Right ventricle myocardium inferior (tissue), 1 donor: ENCODE results near the gene ARSG. TPM values are rescaled to one million over a fixed set of nuclear protein-coding genes. Genes with fewer than 3 reads are reported as not detected.
A peak's percentile ranks its signal among the peaks of the same experiment; 100 is the strongest.
"Not testable (repeated sequence)": the region's sequence is repeated elsewhere in the genome, so short reads cannot be mapped to it uniquely, and the experiment has no call there.

ENCODE experiments used
- ATAC-seq: fragments of 200-7000 bp; cut with Tn5 transposase; one replicate; pipeline ENCODE4 v1.9.1; 2020; ENCODE audit warnings: mild to moderate bottlenecking, moderate library complexity
- DNase-seq: peaks from one replicate; pipeline ENCODE4 v3.0.0; 2021; ENCODE audit errors: missing footprints
- intact Hi-C: fragments of 100-400 bp; cut with DNase I; formaldehyde crosslinking; loops from one replicate; pipeline ENCODE4 v1.11.0; 2022
- total RNA-seq: library from RNA; stranded (reverse); fragmentation: NEBNext Ultra II Directional; extraction: Animal tissue kit (Norgen Biotek cat#: 25700); gene quantifications from one replicate; pipeline ENCODE4 v1.2.1, GENCODE V29; 2021
- donor health status: DM: no; HTN: yes; CAD: no; lungs with severe emphysema.

ARSG gene
- total RNA-seq, 1 donor from 2014 or later: 2.2 TPM

- intact Hi-C loops: no loop called here
- DNase-seq (no peak), ATAC-seq (no peak)
Observed at GRCh38 chr17:68297195-68297594, 5.9 kb downstream of the ARSG start.

DNA sequence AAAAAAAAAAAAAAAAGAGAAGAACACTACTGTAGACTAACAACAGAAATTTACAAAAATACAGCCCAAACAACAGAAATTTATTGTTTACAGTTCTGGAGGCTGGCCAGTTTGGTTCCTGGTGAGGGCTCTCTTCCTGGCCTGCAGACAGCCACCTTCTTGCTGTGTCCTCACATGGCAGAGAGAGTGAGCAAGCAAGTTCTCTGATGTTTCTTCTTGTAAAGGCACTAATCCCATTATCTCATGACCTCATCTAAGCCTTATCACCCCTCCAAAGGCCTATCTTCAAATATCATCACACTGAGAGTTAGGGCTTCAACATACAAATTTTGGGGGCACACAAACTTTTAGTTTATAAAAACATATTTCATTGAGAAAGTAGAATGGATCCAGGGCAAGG lies 7.3 kb downstream of the ARSG start:
- intact Hi-C loops: no loop called here
- no peak for ATAC-seq
- no peak for DNase-seq

- intact Hi-C loops: no loop called here
- DNase-seq (no peak), ATAC-seq (no peak)
Observed at GRCh38 chr17:68299817-68300216, 8.5 kb downstream of the ARSG start.

DNA sequence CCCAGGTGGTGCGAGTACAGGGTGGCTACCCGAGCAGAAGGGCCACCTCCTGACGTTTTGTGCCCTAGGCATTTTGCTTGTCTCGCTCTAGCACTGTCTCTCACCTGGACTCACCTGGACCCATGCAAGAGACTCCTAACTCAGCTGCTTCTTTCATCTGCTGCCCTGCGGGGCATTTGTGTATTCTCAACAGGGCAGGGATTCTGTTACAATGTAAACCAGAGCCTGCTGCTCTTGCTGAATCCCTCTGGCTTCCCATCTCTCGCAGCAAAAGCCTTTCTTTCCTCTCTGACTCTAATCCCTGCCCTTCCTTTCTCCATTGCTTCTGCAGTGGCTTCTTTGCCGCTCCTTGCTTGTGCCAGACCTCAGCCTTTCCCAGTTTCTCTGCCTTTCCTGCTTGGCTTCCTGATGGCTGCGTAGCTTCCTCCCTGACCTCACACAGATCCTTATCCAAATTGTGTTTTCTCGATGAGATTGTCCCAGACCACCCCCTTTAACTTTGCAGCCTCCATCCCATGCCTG lies 10.2 kb downstream of the ARSG start:
- DNase-seq (no peak), ATAC-seq (no peak)
- intact Hi-C loops: no loop called here

- ATAC-seq (no peak), DNase-seq (no peak)
- intact Hi-C loops: no loop called here
Observed at GRCh38 chr17:68302066-68302564, 10.8 kb downstream of the ARSG start.

DNA sequence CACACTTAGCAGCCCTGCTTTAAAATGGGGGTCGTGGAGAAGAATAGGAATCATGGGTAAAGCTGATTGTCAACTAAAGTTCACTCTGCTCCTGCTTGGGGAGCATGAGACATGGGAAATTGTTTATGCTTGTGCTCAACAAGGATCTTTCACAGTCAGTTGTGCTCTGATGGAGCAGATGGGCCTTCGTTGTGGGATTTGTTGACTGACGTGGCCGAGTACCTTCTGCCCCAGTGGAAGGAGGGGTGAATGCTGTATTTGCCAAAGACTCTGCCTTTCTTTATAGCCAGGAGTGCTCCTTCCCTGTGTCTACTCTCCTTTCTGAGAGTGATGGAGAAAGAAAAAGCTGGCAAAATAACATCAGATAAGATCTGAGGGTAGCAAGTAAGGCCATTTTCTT lies 11.4 kb downstream of the ARSG start:
- DNase-seq (no peak), ATAC-seq (no peak)
- intact Hi-C loops: no loop called here

DNA sequence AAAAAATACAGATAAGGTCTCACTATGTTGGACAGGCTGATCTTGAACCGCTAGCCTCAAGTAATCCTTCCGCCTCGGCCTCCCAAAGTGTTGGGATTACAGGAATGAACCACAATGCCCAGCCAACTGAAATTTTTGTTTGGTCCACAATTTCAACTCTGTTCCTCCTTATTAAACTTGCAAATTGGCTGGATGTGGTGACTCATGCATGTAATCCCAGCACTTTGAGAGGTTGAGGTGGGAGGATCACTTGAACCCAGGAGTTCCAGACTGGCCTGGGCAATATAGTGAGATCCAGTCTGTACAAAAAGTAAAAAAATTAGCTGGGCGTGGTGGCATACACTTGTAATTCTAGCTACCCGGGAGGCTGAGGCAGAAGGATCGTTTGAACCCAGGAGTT lies 13.4 kb downstream of the ARSG start:
- ATAC-seq: no peak
- DNase-seq: no peak
- intact Hi-C loops: no loop called here

DNA sequence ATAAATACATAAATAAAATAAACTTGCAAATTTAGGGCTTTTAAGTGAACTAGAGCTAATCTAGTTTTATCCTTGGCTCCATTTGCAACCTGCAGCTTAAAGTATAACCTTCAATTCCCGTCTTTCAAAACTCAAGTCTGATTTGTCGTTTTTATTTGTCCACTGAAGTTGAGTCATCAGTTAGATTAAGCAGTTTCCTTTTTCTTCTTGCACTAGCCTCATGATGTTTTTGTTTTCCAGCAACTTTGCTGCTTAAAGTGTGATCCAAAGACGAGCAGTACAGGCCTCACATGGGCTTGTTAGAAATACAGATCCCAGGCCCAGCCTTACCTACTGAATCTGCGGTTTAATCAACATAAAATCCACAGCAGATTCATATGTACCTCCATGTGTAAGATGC lies 13.8 kb downstream of the ARSG start:
- no peak for ATAC-seq
- no peak for DNase-seq
- intact Hi-C loops: no loop called here

DNA sequence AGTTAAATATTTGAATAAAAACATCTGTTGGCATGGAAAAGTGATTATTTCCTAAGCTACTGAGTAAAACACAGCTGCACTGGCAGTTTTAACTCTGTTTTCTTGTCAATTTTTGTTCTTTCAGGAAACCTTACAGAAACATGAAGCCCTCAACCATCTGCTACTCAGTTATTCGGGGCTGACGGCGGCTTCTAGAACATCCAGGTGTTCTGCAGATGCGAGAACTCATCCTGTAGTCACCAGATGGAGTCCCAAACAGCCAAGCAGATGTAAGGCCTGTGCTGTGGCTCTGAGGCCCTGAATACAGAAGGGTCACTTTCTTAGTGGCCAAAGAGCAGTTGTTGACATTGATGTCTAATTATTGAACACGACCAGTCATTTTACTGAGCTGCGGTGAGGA lies 15.5 kb downstream of the ARSG start:
- ATAC-seq (no peak), DNase-seq (no peak)
- intact Hi-C loops: no loop called here

DNA sequence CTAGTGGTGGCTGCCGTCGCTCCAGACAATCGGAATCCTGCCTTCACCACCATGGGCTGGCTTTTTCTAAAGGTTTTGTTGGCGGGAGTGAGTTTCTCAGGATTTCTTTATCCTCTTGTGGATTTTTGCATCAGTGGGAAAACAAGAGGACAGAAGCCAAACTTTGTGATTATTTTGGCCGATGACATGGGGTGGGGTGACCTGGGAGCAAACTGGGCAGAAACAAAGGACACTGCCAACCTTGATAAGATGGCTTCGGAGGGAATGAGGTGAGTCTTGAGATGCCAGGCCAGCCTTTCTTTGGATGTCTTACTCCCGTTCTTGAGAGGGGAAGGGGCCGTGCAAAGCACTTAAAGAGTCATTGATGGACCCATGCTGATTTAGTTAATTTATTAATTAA lies 16.1 kb downstream of the ARSG start:
- ATAC-seq: no peak
- no peak for DNase-seq
- intact Hi-C loops: no loop called here

GRCh38 chr17:68308486-68308885 lies 17.2 kb downstream of the ARSG start:
- ATAC-seq, intact Hi-C loops, DNase-seq: not testable (repeated sequence)

- ATAC-seq, intact Hi-C loops, DNase-seq: not testable (repeated sequence)
Observed at GRCh38 chr17:68309066-68309670, 17.9 kb downstream of the ARSG start.

GRCh38 chr17:68310152-68310551 lies 18.9 kb downstream of the ARSG start:
- no peak for ATAC-seq
- intact Hi-C loops: no loop called here
- no peak for DNase-seq

DNA sequence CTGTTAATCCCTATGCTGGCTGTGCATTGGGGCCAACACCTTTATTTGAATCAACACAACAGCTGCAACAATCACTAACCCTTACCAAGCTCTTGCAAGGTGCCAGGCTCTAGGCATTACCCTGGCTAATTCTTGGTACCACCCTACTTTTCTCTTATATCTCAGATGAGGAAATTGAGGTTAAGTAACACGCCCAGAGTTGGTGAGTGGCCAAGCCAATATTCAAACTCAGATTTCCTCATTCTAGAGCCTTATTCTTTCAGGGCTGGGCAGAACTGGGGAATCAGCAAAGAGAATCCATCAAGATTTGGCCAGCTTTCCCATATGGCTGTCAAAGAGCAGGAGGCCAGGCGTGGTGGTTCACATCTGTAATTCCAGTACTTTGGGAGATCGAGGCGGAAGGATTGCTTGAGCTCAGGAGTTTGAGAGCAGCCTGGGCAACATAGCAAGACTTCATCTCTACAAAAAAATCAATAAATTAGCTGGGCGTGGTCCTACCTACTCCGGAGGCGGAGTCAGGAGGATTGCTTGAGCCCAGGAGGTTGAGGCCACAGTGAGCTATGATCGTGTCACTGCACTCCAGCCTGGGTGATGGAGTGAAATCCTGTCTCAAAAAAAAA lies 23.7 kb downstream of the ARSG start:
- no peak for DNase-seq
- intact Hi-C loops: no loop called here
- peak; percentile 30 for ATAC-seq

DNA sequence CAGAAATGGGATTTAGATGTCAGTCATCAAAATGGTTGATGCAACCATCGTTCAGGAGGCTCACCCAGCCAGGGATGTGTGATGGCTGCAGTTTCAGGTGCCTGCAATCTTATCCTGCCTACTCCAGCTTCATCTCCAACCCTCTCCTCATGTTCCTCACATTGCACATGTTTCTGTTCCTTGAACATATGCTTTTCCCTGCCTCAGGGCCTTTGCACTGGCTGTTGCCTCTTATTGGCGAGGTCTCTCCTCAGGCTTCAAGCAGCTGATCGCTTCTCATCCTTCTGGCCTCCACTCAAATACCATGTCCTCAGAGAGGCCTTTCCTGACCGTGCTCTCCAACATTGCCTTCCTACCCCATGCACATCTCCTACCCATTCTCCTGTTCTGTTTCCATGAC lies 24.6 kb downstream of the ARSG start:
- intact Hi-C loops: no loop called here
- DNase-seq (no peak), ATAC-seq (no peak)

DNA sequence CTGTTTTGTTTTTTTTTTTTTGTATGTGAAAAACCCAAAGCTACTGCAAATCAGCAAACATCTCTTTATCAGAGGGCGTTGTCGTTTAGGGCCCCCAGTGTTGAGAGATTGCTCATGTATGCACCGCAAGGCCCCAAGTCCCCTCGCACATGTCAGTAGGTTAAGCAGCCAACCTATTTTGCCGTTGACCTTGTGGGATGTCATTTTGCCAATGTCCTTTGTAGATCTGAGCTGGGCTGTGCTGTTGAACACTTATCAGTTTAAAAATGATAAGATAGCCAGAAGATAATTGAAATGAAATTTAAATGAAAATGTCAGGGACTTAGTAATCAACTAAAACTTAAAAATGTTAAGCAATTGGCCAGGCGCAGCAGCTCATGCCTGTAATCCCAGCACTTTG lies 26.2 kb downstream of the ARSG start:
- DNase-seq (no peak), ATAC-seq (no peak)
- intact Hi-C loops: no loop called here

DNA sequence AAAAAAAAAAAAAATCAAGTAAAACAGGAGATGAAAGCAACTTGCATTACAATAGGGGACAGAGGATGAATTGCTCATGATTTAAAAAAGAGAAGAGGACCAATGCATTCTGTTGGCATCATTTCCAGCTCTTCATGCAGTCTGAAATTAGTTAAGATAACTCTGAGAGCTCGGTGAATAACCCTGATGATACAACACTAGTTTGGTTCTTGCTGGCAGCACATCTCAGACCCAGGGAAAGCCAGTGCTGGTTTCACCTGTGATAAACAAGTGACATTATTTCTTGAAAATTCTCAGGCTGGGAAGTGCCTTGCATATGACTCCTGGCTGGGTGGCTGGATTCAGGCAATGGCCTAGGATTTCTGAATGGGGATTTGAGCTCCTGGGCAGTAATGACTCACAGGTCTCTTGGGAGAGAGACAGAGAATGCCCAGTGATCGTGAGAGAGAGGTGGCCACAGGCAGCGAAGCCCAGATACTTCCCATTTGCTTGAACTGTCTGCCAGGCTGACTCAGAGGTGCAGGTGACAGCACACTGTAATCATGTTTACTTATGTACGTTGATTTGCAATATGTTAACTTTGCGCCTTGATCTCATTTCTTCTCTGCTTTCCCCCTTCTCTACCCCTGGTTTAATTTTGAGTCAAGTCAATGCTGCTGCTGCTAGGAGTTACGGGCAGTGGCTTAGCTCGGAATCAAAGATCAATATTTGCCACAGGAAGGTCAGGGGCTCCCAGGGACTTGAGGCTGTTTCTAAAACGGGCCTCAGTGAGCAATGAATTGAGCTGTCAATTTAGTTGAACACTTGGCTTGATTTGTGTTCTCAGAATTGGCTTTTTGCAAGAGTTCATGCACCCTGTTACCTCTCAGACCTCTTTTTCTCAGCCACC lies 27.1 kb downstream of the ARSG start:
- ATAC-seq (no peak), DNase-seq (no peak)
- intact Hi-C loops: no loop called here

- intact Hi-C loops: no loop called here
- no peak for ATAC-seq
- DNase-seq: no peak
Observed at GRCh38 chr17:68319410-68320162, 28.3 kb downstream of the ARSG start.

- ATAC-seq (no peak), DNase-seq (no peak)
- intact Hi-C loops: no loop called here
Observed at GRCh38 chr17:68320311-68320865, 29.1 kb downstream of the ARSG start.
